ENCODE data around the gene TMPRSS6.

GRCh38 chr22:37113757-37114156 is 4.2 kb upstream of the TMPRSS6 start:
- no peak for TF ChIP-seq EZH2phosphoT487 (IDR thresholded peaks at IDR 0.05; ENCODE audit: insufficient read depth, low read depth)
- no peak for TF ChIP-seq EZH2 (IDR thresholded peaks at IDR 0.05; ENCODE audit: insufficient read depth, poor library complexity, severe bottlenecking)
